IPS-18c (cell line): ENCODE data around the gene TEX48.

ENCODE experiments used
- H3K4me3 ChIP-seq: 2 replicates; pipeline ENCODE4 v1.7.0; 2013; ENCODE audit warnings: low read depth, mild to moderate bottlenecking, low read length, moderate library complexity; ENCODE audit not compliant: insufficient read depth
- H3K9me3 ChIP-seq: one replicate; pipeline ENCODE4 v1.6.1; 2013; ENCODE audit warnings: mild to moderate bottlenecking, low read length, moderate library complexity; ENCODE audit not compliant: control insufficient read depth, insufficient read depth

Gene TEX48

GRCh38 chr9:114696814-114697544, 15.0 kb upstream of the TEX48 start:
- Histone ChIP-seq H3K4me3 (no peak overlapping the region), H3K9me3 (no peaks in the 10 kb centered on the region)

- Histone ChIP-seq H3K4me3 (no peak overlapping the region), H3K9me3 (no peaks in the 10 kb centered on the region)
Observed at GRCh38 chr9:114695948-114696347, 14.0 kb upstream of the TEX48 start.

GRCh38 chr9:114694719-114695269, 12.8 kb upstream of the TEX48 start:
- no peak overlapping the region for H3K4me3 ChIP-seq
- no peaks in the 10 kb centered on the region for H3K9me3 ChIP-seq

- Histone ChIP-seq H3K9me3 (no peaks in the 10 kb centered on the region), H3K4me3 (no peak overlapping the region)
Observed at GRCh38 chr9:114694146-114694545, 12.2 kb upstream of the TEX48 start.

GRCh38 chr9:114693248-114693855, 11.4 kb upstream of the TEX48 start:
- no peaks in the 10 kb centered on the region for H3K9me3 ChIP-seq
- H3K4me3 ChIP-seq, result no peak overlapping the region

GRCh38 chr9:114691956-114692295, 9.9 kb upstream of the TEX48 start:
- H3K4me3 ChIP-seq, result no peak overlapping the region
- H3K9me3 ChIP-seq, result no peaks in the 10 kb centered on the region

GRCh38 chr9:114691046-114691955, 9.3 kb upstream of the TEX48 start:
- Histone ChIP-seq H3K9me3 (no peaks in the 10 kb centered on the region), H3K4me3 (no peak overlapping the region)

- no peak overlapping the region for H3K4me3 ChIP-seq
- H3K9me3 ChIP-seq, result no peaks in the 10 kb centered on the region
Observed at GRCh38 chr9:114690308-114690707, 8.3 kb upstream of the TEX48 start.

GRCh38 chr9:114689813-114690212, 7.8 kb upstream of the TEX48 start:
- Histone ChIP-seq H3K9me3 (no peaks in the 10 kb centered on the region), H3K4me3 (no peak overlapping the region)

GRCh38 chr9:114688909-114689610, 7.1 kb upstream of the TEX48 start:
- Histone ChIP-seq H3K9me3 (no peaks in the 10 kb centered on the region), H3K4me3 (no peak overlapping the region)

GRCh38 chr9:114688379-114688778, 6.4 kb upstream of the TEX48 start:
- Histone ChIP-seq H3K9me3 (no peaks in the 10 kb centered on the region), H3K4me3 (no peak overlapping the region)

GRCh38 chr9:114687034-114687433, 5.0 kb upstream of the TEX48 start:
- Histone ChIP-seq H3K9me3 (no peaks in the 10 kb centered on the region), H3K4me3 (no peak overlapping the region)

- no peak overlapping the region for H3K4me3 ChIP-seq
- H3K9me3 ChIP-seq, result no peaks in the 10 kb centered on the region
Observed at GRCh38 chr9:114685951-114686350, 4.0 kb upstream of the TEX48 start.

GRCh38 chr9:114684036-114684435, 2.0 kb upstream of the TEX48 start:
- no peaks in the 10 kb centered on the region for H3K9me3 ChIP-seq
- no peak overlapping the region for H3K4me3 ChIP-seq

GRCh38 chr9:114682846-114683245, 854 bp upstream of the TEX48 start:
- H3K4me3 ChIP-seq, result no peak overlapping the region
- no peaks in the 10 kb centered on the region for H3K9me3 ChIP-seq

- Histone ChIP-seq H3K4me3 (no peak overlapping the region), H3K9me3 (no peaks in the 10 kb centered on the region)
Observed at GRCh38 chr9:114680259-114681001, 1.6 kb downstream of the TEX48 start.

- Histone ChIP-seq H3K4me3 (no peak overlapping the region), H3K9me3 (no peaks in the 10 kb centered on the region)
Observed at GRCh38 chr9:114678795-114679194, 3.2 kb downstream of the TEX48 start.
